Brain pericyte (primary cell): ENCODE results near the gene DIPK1A.

ENCODE experiments used
- DNase-seq: peaks from one replicate; pipeline ENCODE4 v3.0.0-alpha.2; 2012; ENCODE audit warnings: low read depth, low spot score

The DIPK1A gene

DNA sequence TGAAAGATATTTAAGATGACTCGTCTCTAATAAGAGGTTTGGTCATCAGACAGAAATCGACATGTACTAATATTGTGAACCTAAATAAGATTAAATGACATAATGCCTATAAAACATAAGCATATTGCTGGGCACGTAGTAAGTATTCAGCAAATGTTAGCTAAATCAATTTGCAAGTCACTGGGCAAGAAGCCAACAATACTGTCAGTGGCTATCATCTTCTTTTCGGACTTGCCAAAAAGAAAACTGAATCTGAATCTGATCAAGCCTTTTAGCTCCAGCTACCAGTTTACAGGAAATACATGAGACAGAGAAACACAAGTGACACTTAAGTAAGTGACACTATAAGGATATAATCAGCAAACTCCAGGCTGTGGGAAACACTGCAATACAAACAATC lies 83.5 kb downstream of the DIPK1A start:
- no peak for DNase-seq

DNA sequence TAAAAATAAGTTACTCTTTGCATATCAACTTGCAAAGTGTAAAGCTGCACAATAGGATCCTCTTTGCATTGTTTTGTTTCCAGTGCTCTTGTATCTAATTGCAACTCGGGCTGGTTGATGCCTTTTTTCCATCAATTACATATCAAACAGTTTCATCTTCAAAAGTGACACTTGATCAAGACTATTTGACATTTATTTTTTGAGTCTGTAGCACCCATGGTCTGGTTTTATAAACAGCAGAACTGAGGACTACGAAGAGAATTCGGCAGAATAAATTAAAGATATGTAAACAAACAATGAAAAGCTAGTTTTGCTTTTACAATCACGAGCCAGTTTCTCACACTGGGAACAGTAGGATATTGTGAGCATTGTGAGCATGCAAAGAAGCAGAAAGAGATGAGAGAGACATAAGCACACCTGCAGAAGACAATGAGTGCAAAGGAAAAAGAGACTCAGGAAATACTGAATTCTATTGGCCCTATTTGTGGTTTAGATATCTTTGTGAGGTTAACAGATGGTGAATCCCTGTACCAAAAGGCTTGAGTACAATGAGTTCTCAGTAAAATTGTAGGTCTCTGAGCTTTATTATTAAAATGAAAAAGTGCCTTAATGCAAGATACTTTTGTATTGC lies 84.1 kb downstream of the DIPK1A start:
- no peak for DNase-seq

DNA sequence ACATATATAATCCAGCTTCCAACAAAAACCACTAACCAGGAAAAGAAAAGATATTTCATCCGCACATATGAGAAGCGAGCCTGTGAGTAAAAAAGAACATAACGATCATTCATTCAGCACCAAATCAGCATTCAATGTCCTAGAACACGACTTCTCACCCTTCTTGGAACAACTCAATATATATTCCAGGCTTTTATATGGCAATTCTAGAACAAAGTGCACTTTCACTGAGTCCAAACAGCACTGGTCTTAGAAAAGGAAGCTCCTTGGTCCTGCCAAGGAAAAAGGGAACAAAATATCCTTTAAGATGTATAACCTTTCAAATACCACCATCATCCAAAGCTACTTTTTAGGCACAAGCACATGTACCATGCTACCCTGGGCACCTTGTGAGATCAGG lies 84.9 kb downstream of the DIPK1A start:
- DNase-seq: no peak

DNA sequence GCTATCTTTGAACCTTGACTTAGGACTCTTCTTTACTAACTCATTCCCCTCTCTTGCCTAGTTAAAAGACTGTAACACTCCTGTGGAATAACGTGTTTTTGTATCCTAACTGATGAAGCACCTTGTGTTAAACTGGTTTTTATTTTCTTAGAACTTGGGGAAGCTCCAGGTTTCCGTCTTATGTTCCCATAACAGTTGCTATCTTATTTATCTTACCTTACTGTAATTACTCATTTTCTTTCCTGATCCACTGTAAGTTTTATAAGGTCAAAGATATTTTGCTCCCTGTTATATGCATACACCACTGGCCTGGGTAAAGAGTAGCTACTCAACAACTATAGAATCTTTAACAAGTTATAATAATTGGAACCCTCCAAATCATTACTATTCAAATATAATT lies 86.3 kb downstream of the DIPK1A start:
- DNase-seq: no peak

DNA sequence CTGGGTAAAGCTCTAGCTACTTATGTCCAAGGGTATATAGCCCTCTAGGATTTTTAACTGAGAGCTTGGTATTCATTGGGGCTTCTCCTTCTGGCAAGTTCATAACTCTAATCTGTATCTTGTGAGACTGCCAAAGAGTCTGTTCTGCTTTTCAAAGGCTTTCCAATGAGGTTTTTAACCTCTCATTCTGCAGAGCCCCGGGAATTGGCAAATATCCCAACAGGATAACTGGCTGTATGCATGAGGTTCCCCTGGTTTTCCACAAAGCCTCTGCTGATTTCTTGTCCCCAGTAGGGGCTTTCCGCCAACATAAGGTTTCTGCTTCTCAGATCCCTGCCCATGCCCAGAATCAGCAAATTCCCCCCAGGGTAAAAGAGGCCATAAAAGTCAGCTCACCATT lies 88.5 kb downstream of the DIPK1A start:
- no peak for DNase-seq

DNA sequence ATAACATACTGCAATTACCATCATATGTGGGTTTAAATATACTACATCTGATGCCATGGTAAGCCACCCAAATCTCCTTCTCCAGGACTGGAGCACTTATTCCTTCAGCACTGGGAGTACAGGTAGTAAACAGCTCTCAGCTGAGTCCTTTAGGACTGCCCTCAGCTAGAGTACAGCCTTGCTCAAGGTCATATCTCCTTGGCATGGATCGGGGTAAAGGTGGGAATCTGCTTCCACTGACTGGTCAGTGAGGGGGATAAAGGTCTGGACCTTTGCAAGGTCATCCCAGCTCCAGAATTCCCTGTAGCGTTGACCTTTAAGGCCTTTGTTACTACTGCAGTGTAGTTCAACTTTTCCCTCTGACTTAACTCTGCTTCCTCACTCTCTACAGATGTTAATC lies 90.7 kb downstream of the DIPK1A start:
- DNase-seq: no peak

DNA sequence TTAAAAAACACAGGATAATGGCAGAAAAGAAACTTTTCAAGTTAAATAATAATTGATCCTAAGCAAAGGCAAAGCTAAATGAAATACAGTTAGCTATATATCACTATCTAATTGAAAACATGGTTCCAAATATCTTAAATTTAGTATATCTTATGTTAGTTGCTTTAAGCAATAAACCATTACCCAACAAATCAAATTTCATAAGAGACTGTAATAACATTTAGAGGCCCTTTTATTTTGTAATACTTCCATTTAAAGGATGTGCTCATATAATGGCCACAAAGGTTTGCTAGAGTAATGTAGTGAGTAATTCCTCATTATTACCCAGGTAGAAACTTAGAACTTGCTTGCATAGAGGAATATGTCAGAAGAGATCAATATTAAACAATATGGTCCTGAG lies 97.1 kb downstream of the DIPK1A start:
- no peak for DNase-seq

DNA sequence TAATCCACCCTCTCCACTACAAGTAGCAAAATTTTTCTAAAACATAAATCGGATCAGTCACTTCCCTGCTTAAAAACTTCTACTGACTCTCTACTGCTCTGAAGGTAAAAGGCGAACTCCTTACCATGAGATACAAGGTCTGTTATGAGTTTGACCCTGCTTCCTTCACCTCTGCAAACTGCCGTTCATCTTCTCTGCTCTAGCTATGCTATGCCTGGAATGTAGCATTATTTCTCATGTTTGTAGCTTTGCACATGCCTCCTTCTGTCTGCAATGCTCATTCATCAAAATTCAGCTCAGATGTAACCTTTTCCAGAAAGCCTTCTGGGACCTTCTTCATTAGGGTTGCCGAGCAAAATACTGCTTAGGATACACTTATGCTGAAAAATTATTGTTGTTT lies 98.7 kb downstream of the DIPK1A start:
- no peak for DNase-seq

DNA sequence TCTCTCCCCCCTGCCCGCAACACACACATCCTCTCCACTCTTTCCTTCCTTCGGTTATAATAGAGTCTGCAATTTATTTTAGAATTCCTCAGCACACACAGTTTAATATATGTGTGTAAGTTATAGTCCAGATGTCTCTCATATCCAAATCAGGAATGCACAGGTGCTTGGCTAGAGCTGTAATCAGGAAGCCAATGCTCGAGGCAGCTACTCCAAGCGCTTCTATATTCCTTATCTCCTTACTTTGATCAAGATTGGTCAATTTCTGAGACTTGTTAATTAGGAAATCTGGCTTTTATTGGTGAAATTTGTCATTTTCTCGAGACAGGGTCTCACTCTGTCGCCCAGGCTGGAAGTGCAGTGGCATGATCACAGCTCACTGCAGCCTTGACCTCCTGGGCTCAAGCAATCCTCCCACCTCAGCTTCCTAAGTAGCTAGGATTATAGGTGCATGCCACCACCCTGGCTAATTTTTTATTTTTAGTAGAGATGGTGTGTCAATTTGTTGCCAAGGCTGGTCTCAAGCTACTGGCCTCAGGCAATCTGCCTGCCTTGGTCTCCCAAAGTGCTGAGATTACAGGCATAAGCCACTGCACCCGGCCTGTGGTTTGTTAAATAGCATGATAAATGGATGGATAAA lies 101.7 kb downstream of the DIPK1A start:
- no peak for DNase-seq

DNA sequence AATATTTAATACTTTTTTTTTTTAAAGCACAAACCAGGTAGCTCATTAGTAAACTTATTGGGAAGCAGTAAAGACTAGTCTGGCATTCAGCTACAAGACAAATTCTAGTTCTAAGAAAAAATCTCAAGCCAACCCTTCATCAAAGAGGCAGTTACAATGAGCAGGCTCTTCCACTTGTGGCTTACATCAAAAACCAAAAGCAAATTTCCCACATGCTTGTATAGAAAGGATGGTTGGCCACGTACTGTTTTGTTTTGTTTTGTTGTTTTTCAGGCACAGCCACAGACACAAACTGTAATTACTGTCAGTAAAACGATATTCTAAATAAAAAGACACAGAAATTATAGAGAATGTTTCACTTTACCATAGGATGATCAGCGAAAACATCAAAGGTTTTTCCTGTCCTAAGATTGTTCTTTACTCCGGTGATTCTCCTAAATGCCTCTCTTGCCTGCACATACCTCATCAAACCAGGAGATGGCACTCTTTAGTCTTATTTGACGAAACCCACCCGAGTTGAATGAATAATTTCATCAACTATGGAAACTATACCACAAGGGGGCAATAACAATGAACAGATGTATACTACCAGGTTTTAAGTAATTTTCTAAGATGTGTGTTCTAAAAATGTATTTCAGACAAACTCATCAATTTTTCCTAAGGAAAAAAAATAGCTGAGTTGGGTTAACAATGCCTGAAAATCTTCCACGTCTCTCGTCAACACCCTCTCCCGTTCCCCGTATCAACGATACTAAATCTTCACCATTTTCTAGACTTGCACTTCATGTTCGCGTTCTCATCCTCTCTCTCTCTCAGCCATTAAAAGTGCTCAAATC lies 102.5 kb downstream of the DIPK1A start:
- DNase-seq: peak; percentile 56

DNA sequence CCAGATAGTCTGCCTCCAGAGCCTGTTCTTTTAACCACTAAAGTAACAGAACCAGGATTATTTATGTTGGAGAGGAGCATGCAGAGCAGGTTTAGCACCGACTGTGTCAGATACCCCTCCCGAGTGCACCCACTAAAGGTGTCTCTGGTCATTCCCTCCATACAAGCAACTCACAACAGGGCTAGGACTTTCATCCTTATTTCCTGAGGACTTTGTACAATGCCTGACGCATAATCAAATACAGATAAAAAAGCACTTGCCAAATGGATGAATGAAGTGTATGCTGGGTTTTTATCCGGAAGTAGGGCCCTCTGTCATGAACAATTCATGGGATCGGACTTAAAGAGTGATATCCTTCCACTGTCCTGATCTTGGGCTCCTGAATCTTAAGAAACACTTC lies 103.4 kb downstream of the DIPK1A start:
- DNase-seq: no peak

DNA sequence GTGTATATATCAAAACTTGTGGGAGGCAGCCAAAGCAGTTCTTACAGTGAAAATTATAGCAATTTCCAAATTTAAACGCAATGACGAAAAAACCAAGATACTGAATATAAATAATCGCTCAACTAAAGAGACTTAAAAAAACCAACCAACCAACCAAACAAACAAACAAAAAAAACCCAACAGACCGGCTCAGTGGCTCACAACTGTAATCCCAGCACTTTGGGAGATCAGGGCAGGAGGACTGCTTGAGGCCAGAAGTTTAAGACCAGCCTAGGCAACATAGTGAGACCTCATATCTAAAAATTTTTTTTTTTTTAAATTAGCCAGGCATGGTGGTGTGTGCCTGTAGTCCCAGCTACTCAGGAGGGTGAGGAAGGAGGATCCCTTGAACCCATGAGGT lies 106.0 kb downstream of the DIPK1A start:
- no peak for DNase-seq

DNA sequence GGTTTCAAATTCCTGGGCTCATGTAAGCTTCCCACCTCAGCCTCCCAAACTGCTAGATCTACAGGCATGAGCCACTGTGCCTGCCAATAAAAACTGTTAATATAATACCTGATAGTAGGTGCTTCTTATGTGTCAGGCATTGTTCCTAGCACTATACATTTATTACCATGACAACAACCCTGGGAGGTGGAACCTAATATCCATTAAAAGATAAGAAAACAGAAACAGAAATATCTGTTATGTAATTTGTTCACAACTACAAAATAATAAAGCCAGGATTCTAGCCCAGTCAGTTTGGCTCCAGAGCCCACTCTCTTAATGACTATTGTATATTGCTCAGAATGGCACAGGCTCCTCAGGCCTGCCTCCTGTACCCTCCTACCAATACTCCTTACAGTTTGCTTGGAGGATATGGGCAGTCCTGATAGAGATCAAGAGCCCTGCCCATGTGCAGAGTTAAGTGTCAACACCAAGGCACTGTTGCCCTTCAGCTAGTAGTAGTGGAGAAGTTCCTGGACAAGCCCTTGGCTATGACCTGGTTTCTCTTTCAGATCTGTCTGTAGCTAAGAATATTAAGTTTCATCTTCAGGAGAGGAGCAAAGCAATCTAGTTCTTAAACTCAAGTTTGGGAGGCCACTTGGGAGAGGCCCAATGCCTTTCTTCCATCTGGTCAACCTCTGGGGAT lies 107.0 kb downstream of the DIPK1A start:
- DNase-seq: no peak

DNA sequence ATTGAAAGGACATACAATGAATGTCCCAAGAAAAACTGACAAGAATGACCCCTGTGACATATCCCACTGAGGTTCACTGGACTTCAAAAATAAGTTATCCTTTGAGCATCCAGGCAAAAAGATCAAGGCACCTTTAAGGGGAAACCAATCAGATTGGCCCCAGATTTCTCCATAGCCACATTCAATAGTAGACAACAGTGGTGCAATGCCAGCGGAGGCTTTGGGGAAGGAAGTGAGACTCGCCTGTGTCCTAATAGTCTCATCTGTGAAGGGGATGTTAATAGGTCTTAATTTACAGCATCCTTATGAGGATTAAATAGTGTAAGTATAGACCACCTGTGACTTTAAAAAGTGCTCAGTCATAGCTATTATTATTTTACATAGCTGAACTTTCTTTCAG lies 108.0 kb downstream of the DIPK1A start:
- DNase-seq: no peak

DNA sequence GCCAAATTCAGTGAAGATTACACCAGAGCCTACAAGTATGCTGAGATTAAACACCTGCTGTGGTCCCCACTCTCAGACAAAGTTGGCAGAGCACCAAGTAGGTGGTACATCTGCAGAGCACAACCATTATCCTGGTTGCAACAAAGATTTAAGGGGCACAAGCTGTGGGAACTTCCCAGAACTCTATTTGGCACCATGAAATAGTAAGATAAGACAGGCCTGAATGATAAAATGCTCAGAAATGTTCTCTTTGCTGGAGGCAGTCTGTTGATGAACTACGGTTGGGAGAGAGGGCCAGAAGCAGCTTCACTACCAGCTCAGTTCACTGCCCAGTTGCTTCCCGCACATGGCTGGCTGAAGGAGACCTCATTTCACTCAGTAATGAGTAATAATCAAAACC lies 109.5 kb downstream of the DIPK1A start:
- DNase-seq: no peak

DNA sequence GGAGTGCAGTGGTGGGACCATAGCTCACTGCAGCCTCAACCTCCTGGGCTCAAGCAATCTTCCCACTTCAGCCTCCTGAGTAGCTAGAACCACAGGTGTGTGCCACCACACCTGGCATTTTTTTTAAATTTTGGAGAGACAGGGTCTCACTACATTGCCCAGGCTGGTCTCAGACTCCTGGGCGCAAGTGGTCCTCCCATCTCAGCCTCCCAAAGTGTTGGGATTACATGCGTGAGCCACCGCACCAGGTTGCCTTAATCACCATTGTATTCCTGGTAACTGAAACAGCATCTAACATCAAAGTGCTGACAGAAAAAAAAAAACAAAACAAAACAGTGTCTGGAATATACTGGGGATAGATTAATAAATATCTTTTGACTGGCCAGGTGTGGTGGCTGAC lies 111.2 kb downstream of the DIPK1A start:
- no peak for DNase-seq

DNA sequence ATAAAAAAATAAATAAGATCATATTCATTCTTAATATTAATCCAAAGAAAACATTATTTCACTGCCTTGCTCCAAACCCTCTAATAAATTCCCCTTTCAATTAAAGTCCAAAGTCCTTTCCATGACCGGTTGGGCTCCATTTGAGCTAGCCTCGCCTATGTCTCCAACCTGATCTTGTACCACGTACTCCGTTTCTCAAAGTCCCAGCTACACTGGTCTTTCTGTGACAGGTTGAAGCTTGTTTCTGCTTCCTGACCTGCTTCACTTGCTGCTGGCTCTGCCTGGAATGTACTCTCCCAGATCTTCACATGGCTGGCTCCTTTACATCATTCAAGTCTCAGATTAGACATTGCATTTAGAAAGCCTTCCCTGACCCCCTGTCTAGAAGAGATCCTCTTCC lies 113.1 kb downstream of the DIPK1A start:
- DNase-seq: no peak

DNA sequence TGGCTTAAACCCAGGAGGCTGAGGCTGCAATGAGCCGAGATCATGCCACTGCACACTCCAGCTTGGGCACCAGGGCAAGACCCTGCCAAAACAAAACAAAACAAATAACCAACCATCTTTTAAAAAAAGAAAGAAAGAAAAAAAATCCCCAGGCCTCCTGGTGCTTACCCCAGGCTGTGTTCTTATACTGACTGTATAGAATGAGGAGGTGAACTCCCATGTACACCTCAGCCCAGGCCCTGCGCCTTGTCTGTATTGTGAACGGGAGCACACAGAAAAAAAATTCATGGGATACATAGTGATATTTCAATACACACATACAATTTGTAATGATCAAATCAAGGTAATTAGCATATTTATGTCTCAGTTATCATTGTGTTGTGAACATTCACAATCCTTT lies 115.4 kb downstream of the DIPK1A start:
- no peak for DNase-seq

DNA sequence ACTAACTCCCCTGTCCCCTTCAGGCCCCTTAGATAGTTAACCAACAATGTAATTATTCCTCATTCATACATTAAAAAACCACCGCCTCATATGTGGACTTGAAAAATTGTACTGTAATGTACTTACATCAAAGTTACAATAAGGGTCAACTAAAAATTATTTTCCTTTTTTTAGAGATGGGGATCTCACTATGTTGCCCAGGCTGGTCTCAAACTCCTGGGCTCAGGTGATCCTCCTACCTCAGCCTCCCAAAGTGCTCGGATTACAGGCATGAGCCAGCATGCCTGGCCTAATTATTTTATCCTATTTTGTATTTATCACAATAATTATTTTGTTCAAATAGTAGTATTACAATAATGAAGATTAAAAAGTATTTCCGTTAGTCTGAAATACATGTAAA lies 116.8 kb downstream of the DIPK1A start:
- no peak for DNase-seq

DNA sequence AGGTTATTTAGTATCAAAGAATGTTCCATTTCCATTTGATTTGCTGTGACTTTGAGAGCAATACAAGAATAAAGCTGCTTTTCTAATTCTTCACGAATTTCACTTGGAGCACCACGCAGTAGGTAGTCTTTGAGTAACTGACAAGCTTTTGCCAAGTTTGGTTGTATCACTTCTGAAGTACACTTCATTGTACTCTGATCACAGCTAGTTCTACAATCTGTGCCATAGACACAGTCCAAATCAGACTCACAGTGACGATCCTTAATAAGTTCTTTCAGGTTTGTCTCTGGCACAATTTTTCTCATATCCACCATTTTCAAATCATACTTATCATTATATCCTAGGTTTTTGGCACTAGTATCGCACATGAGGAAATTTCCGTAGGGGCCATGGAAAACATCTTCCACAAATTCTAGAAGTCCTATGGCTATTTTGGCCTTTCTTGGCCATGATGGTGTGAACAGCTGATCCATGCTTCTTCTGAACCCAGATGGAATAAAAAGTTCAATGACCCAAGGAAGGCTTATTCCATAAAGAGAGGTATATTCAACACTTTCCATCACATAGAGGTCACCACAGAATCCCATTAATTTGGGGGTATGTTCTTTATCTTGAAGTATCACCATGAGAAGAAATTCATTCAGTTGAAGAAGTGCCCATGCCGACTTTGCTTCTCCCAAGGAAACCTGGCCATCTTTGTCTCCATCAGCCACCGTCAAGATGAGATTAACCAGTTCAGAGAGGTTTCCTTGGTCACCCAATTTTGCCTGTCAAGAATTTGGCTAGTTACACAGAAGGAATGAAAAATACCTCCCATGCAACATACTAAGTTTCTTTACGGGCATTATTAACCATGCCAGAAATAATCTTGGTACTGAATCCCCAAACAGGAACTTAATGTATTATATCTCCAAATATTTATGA lies 117.6 kb downstream of the DIPK1A start:
- no peak for DNase-seq

DNA sequence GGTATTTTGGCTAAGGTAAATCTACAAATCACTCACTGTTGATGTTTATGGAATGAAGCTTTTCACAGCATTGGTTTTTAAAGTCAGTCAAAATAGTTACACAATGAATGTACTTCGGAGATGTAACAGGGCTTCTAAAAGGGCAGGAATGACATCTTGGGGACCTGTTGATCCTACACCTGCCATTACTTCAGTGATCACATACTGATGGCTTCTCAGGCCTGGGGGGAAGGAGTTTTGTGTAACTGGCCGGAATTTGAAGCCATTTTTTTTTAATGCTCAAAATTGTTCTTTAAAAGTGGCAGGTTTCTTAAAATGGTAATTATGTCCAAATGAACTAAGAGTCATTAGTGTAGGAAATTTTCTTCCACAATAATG lies 118.2 kb downstream of the DIPK1A start:
- DNase-seq: no peak
